Astrocyte (in vitro differentiated cells and primary cell): Measurements from ENCODE around the gene LRGUK.

Source experiments
- CTCF ChIP-seq: IDR thresholded peaks from 2 replicates; pipeline ENCODE4 v1.5.1; 2011; ENCODE audit warnings: low read depth, mild to moderate bottlenecking, inconsistent platforms, low read length, moderate library complexity; ENCODE audit not compliant: insufficient read depth
- EZH2 ChIP-seq: IDR thresholded peaks from 2 replicates; pipeline ENCODE4 v1.6.1; 2012; ENCODE audit warnings: mild to moderate bottlenecking, low read length, inconsistent platforms; ENCODE audit not compliant: insufficient read depth

DNA sequence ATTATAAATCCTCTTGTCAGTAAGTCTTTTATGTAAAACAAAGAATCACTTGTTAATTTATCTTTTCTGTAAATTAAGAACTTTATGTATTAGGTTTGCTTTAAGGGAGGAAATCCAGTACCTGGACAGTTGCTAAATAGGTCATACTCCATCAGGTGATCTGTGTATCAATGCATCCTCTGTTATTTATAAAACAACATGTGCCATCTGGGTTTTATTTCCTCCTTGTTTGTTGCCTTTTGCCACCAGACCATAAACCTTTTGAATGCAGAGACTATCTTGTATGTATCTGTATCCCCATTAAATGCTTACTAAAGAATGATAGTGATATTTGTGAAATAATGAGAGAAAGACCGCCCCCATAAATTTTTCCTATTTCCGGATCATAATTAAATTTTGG, 119.6 kb downstream of the LRGUK start:
- no peak for TF ChIP-seq CTCF
- TF ChIP-seq EZH2, result no peak
